Measurements from ENCODE around the gene GPR63. TPM values are rescaled to one million over a fixed set of nuclear protein-coding genes. Genes with fewer than 3 reads are reported as not detected.

GPR63 gene
- total and polyA plus RNA-seq, 2 donors (not counting 3 experiments of a cell fraction or from before 2014, with no cell fraction given): 0.06 to 0.13 TPM

- Histone ChIP-seq H3K9me3 (replicated peaks; ENCODE audit: control insufficient read depth, insufficient read depth, low read length) (no peaks in the 10 kb centered on the region), H2AFZ (ENCODE audit: low read depth, low read length) (no peak overlapping the region), H3K36me3 (ENCODE audit: control insufficient read depth in 2 of 2, extremely low read depth in 1 of 2, insufficient read depth in 2 of 2, low read length in 2 of 2) (no peaks in the 10 kb centered on the region), H3K4me1 (ENCODE audit: control insufficient read depth, extremely low read depth, insufficient read depth, low read length) (no peaks in the 10 kb centered on the region), H3K9ac (replicated peaks; ENCODE audit: extremely low read depth, insufficient read depth, low read length) (no peak overlapping the region), H3K27me3 (ENCODE audit: control insufficient read depth in 2 of 2, insufficient read depth in 2 of 2, low read length in 2 of 2) (no peaks in the 10 kb centered on the region), H3K4me2 (ENCODE audit: insufficient read depth, low read length) (no peak overlapping the region), H3K27ac (ENCODE audit: insufficient read depth, low read depth, low read length) (no peak overlapping the region), H3K4me3 (replicated peaks in 1 of 3; ENCODE audit: insufficient read depth in 1 of 3, low read depth in 1 of 3, low read length in 3 of 3) (no peak overlapping the region), H3K9me1 (replicated peaks; ENCODE audit: control insufficient read depth, extremely low read depth, insufficient read depth, low read length) (no peaks in the 10 kb centered on the region), H3K79me2 (ENCODE audit: control insufficient read depth, insufficient read depth, low read length) (no peaks in the 10 kb centered on the region), H4K20me1 (replicated peaks; ENCODE audit: control insufficient read depth, extremely low read depth, insufficient read depth, low read length) (no peaks in the 10 kb centered on the region)
- dilution Hi-C loops (cut with MboI; ENCODE audit: extremely low pct_ligation_motif_present, low sequenced_read_pairs): no loop called here
- POLR2A ChIA-PET: no interaction called here
- CTCF ChIA-PET: no interaction called here
- DNase-seq (ENCODE audit: low read depth, low spot score): no peak
- FAIRE-seq: no peak
- BruUV-seq (replicated peaks): no TSS peak
- intact Hi-C loops (cut with micrococcal nuclease): no loop called here
- TF ChIP-seq MAX (IDR thresholded peaks at IDR 0.05; ENCODE audit: insufficient read depth, insufficient read length): no peak
- TF ChIP-seq POLR2AphosphoS5 (IDR thresholded peaks at IDR 0.05; ENCODE audit: insufficient read depth, low read depth, low read length): no peak
- TF ChIP-seq FOS (IDR thresholded peaks at IDR 0.05; ENCODE audit: borderline replicate concordance, insufficient read depth, low read length): no peak
- no peak for TF ChIP-seq MYC (IDR thresholded peaks at IDR 0.05; ENCODE audit: low read depth, low read length)
- no peak for TF ChIP-seq GATA2 (IDR thresholded peaks at IDR 0.05; ENCODE audit: insufficient read depth, insufficient read length, low read depth, low read length)
- no peak for TF ChIP-seq CTCF (IDR thresholded peaks at IDR 0.05; ENCODE audit: extremely low read depth in 1 of 2, insufficient read depth in 1 of 2, low read depth in 1 of 2, low read length in 2 of 2)
- no peak for TF ChIP-seq JUN (IDR thresholded peaks at IDR 0.05; ENCODE audit: borderline replicate concordance, insufficient read depth, insufficient read length, low read depth)
- TF ChIP-seq POLR2A (IDR thresholded peaks at IDR 0.05; ENCODE audit: low read depth, low read length): no peak
Observed at GRCh38 chr6:96794980-96795379, 42.3 kb downstream of the GPR63 start.
